H1 (cell line): ENCODE results near the gene AAGAB. TPM values are rescaled to one million over a fixed set of nuclear protein-coding genes. Genes with fewer than 3 reads are reported as not detected.

ENCODE experiments used
- CTCF ChIA-PET: fragments of 300-600 bp; sonication (Branson Sonifier 250); formaldehyde crosslinking; loops from one replicate; lab custom pipeline; 2021; ENCODE audit not compliant: partially characterized antibody; lab: Charles Lee
- POLR2A ChIA-PET: fragments of 300-600 bp; sonication (Branson Sonifier 250); formaldehyde crosslinking; loops from one replicate; lab custom pipeline; 2021; ENCODE audit warnings: inconsistent platforms; ENCODE audit not compliant: partially characterized antibody; lab: Charles Lee
- DNase-seq, 2 experiments: peaks; one replicate each; pipeline versions ENCODE4 v3.0.0 to v3.0.0-alpha.2; 2010 to 2022; ENCODE audit warnings: low spot score in 2 of 2, low read depth in 1 of 2, mixed read lengths in 1 of 2
- FAIRE-seq: peaks from 2 replicates; lab custom pipeline; 2011; peaks lifted over from hg19 to GRCh38; lab: Jason Lieb, UNC
- H2AFZ ChIP-seq: 2 replicates; pipeline ENCODE4 v1.8.1; 2012; ENCODE audit warnings: low read length, inconsistent platforms
- H2AK5ac ChIP-seq: 2 replicates; pipeline ENCODE4 v1.6.1; 2013; ENCODE audit warnings: low read depth, low read length
- H2BK120ac ChIP-seq: replicated peaks from 2 replicates; pipeline ENCODE3; 2013; ENCODE audit warnings: low read depth, low read length, inconsistent platforms
- H2BK12ac ChIP-seq: 2 replicates; pipeline ENCODE4 v1.6.1; 2013; ENCODE audit warnings: low read depth, low read length
- H2BK15ac ChIP-seq: 2 replicates; pipeline ENCODE4 v1.6.1; 2013; ENCODE audit warnings: low read length
- H2BK20ac ChIP-seq: 2 replicates; pipeline ENCODE4 v1.6.1; 2013; ENCODE audit warnings: low read length
- H2BK5ac ChIP-seq: 2 replicates; pipeline ENCODE4 v1.6.1; 2013; ENCODE audit warnings: low read depth, low read length
- H3K14ac ChIP-seq: 2 replicates; pipeline ENCODE4 v1.6.1; 2013; ENCODE audit warnings: inconsistent platforms; ENCODE audit not compliant: insufficient read length
- H3K18ac ChIP-seq: 2 replicates; pipeline ENCODE4 v1.6.1; 2013; ENCODE audit warnings: low read length; ENCODE audit errors: extremely low read depth
- H3K23ac ChIP-seq: 2 replicates; pipeline ENCODE4 v1.6.1; 2013; ENCODE audit warnings: inconsistent platforms; ENCODE audit not compliant: insufficient read length
- H3K23me2 ChIP-seq: 2 replicates; pipeline ENCODE4 v1.6.1; 2013; ENCODE audit warnings: low read depth, low read length
- H3K27ac ChIP-seq: 2 replicates; pipeline ENCODE4 v1.6.1; 2011; ENCODE audit warnings: low read depth, low read length, inconsistent platforms
- H3K27me3 ChIP-seq, 4 experiments: replicated peaks in 1 of 4; 1 replicate in 1 of 4; 2 replicates in 3 of 4; pipeline versions ENCODE4 v1.6.1 to v1.8.1; 2011 to 2013; ENCODE audit warnings: low read length in 3 of 4, mild to moderate bottlenecking in 3 of 4, inconsistent platforms in 2 of 4, mixed read lengths in 2 of 4, moderate library complexity in 1 of 4; ENCODE audit not compliant: control insufficient read depth in 3 of 4, insufficient read depth in 3 of 4; ENCODE audit errors: extremely low read depth in 1 of 4
- H3K36me3 ChIP-seq, 4 experiments: 2 replicates each; pipeline versions ENCODE4 v1.6.1 to v1.8.1; 2011 to 2013; ENCODE audit warnings: mild to moderate bottlenecking in 4 of 4, low read length in 3 of 4, moderate library complexity in 2 of 4, control low read depth in 1 of 4, inconsistent platforms in 1 of 4; ENCODE audit not compliant: insufficient read depth in 4 of 4, control insufficient read depth in 2 of 4
- H3K4ac ChIP-seq: replicated peaks from 2 replicates; pipeline ENCODE3; 2013; ENCODE audit warnings: low read length, low read depth, mixed read lengths, inconsistent platforms; ENCODE audit not compliant: insufficient read length
- H3K4me1 ChIP-seq, 4 experiments: replicated peaks in 1 of 4; 1 replicate in 1 of 4; 2 replicates in 3 of 4; pipeline versions ENCODE4 v1.6.1 to v1.8.1; 2011 to 2013; ENCODE audit warnings: low read length in 3 of 4, inconsistent platforms in 2 of 4, mixed read lengths in 1 of 4; ENCODE audit not compliant: insufficient read depth in 4 of 4, control insufficient read depth in 3 of 4
- H3K4me2 ChIP-seq, 2 experiments: 2 replicates each; pipeline versions ENCODE4 v1.6.1 to v1.8.1; 2011 to 2013; ENCODE audit warnings: low read depth in 2 of 2, low read length in 2 of 2, control low read depth in 1 of 2, inconsistent platforms in 1 of 2, mild to moderate bottlenecking in 1 of 2; ENCODE audit not compliant: insufficient read depth in 1 of 2
- H3K4me3 ChIP-seq, 4 experiments: fragments of 200-600, 300-600 bp in 1 of 4; sonication (generic), shearing (Covaris generic), sonication (Bioruptor Twin) in 1 of 4; 2 replicates each; pipeline versions ENCODE4 v1.5.1 to v1.8.1; 2011 to 2016; ENCODE audit warnings: low read length in 4 of 4, low read depth in 3 of 4, control low read depth in 2 of 4, inconsistent platforms in 2 of 4, mild to moderate bottlenecking in 2 of 4, mixed read lengths in 1 of 4, moderate library complexity in 1 of 4; ENCODE audit not compliant: insufficient read depth in 2 of 4; ENCODE audit errors: extremely low read depth in 1 of 4
- H3K56ac ChIP-seq: replicated peaks from 2 replicates; pipeline ENCODE3; 2013; ENCODE audit warnings: low read depth, mild to moderate bottlenecking, mixed read lengths, low read length, inconsistent platforms; ENCODE audit not compliant: insufficient read length
- H3K79me1 ChIP-seq: 2 replicates; pipeline ENCODE4 v1.6.1; 2013; ENCODE audit warnings: low read depth, low read length, control low read depth
- H3K79me2 ChIP-seq, 2 experiments: 2 replicates each; pipeline versions ENCODE4 v1.6.1 to v1.8.1; 2012 to 2013; ENCODE audit warnings: low read length in 2 of 2, mild to moderate bottlenecking in 2 of 2, inconsistent platforms in 1 of 2; ENCODE audit not compliant: insufficient read depth in 2 of 2, control insufficient read depth in 1 of 2
- H3K9ac ChIP-seq, 4 experiments: replicated peaks in 1 of 4; 1 replicate in 1 of 4; 2 replicates in 3 of 4; pipeline versions ENCODE4 v1.6.1 to v1.8.1; 2011 to 2013; ENCODE audit warnings: low read depth in 3 of 4, low read length in 3 of 4, control low read depth in 2 of 4, mild to moderate bottlenecking in 2 of 4, moderate library complexity in 2 of 4, inconsistent platforms in 1 of 4; ENCODE audit errors: extremely low read depth in 1 of 4
- H3K9me3 ChIP-seq, 2 experiments: 2 replicates each; pipeline versions ENCODE4 v1.6.1 to v1.8.1; 2012 to 2013; ENCODE audit warnings: mild to moderate bottlenecking in 2 of 2, moderate library complexity in 2 of 2, control low read depth in 1 of 2, inconsistent platforms in 1 of 2, low read depth in 1 of 2, low read length in 1 of 2, mixed read lengths in 1 of 2; ENCODE audit not compliant: insufficient read depth in 2 of 2
- H4K20me1 ChIP-seq, 2 experiments: replicated peaks in 1 of 2; 2 replicates each; pipeline versions ENCODE3 to v1.8.1; 2011 to 2013; ENCODE audit warnings: inconsistent platforms in 2 of 2, low read length in 2 of 2, mild to moderate bottlenecking in 1 of 2; ENCODE audit not compliant: insufficient read depth in 2 of 2, control insufficient read depth in 1 of 2
- H4K5ac ChIP-seq: 2 replicates; pipeline ENCODE4 v1.6.1; 2013; ENCODE audit warnings: low read length, low read depth, mixed read lengths, inconsistent platforms; ENCODE audit not compliant: insufficient read length
- H4K8ac ChIP-seq: 2 replicates; pipeline ENCODE4 v1.8.0; 2013; ENCODE audit warnings: mild to moderate bottlenecking, moderate library complexity, low read length, inconsistent platforms; ENCODE audit not compliant: insufficient read depth; ENCODE audit errors: extremely low read depth
- H4K91ac ChIP-seq: replicated peaks from 2 replicates; pipeline ENCODE3; 2013; ENCODE audit warnings: low read length, mixed read lengths, inconsistent platforms; ENCODE audit not compliant: insufficient read length
- CHD1 ChIP-seq: IDR thresholded peaks from 2 replicates; pipeline ENCODE4 v1.6.1; 2012; ENCODE audit warnings: low read depth, low read length, improper control_type of control experiment
- EP300 ChIP-seq, 2 experiments: IDR thresholded peaks; 1 replicate in 1 of 2; 2 replicates in 1 of 2; pipeline ENCODE4 v1.6.1; 2011 to 2012; ENCODE audit warnings: low read depth in 2 of 2, low read length in 2 of 2, mild to moderate bottlenecking in 2 of 2, borderline replicate concordance in 1 of 2, inconsistent platforms in 1 of 2, moderate library complexity in 1 of 2
- HDAC2 ChIP-seq, 2 experiments: fragments of 300-600 bp in 1 of 2; sonication (generic) in 1 of 2; IDR thresholded peaks; 2 replicates each; pipeline ENCODE4 v1.6.1; 2011 to 2012; ENCODE audit warnings: low read depth in 2 of 2, low read length in 2 of 2, mild to moderate bottlenecking in 2 of 2, moderate library complexity in 2 of 2, borderline replicate concordance in 1 of 2, inconsistent platforms in 1 of 2
- NANOG ChIP-seq: IDR thresholded peaks from 2 replicates; pipeline ENCODE4 v1.6.1; 2011; ENCODE audit warnings: low read length, low read depth, mild to moderate bottlenecking, inconsistent platforms; ENCODE audit not compliant: insufficient read depth, poor library complexity, severe bottlenecking
- PHF8 ChIP-seq: fragments of 200-600 bp; sonication (generic); conservative IDR thresholded peaks from 2 replicates; pipeline ENCODE4 v1.7.1; 2012; ENCODE audit warnings: low read depth, mild to moderate bottlenecking, inconsistent platforms, low read length, moderate library complexity
- POLR2A ChIP-seq, 2 experiments: IDR thresholded peaks; 1 replicate in 1 of 2; 2 replicates in 1 of 2; pipeline ENCODE4 v1.6.1; 2011; ENCODE audit warnings: low read depth in 2 of 2, low read length in 2 of 2, mild to moderate bottlenecking in 2 of 2; ENCODE audit errors: control extremely low read depth in 1 of 2
- SP4 ChIP-seq: IDR thresholded peaks from 2 replicates; pipeline ENCODE4 v1.6.1; 2012; ENCODE audit warnings: low read length, inconsistent platforms
- TEAD4 ChIP-seq: IDR thresholded peaks from 2 replicates; pipeline ENCODE4 v1.6.1; 2012; ENCODE audit warnings: low read depth, low read length, inconsistent platforms, mixed read lengths
- polyA plus RNA-seq, 7 experiments: library from polyadenylated mRNA; depleted of rRNA in 3 of 7; stranded (reverse) in 5 of 7; unstranded in 2 of 7; fragments of >200 nt in 5 of 7; fragments of 200-250 nt in 2 of 7; gene quantifications; 1 replicate in 5 of 7; 2 replicates in 1 of 7; 4 replicates in 1 of 7; pipeline versions ENCODE4 v1.2.1 to v1.2.3, GENCODE V29; 2011 to 2013; ENCODE audit warnings: missing spikeins in 2 of 7, mixed read lengths in 2 of 7
- total RNA-seq: library from RNA; stranded (reverse); fragmentation: NEBNext Ultra II Directional; extraction: Animal tissue kit (Norgen Biotek cat#: 25700); gene quantifications from 2 replicates; pipeline ENCODE4 v1.2.1, GENCODE V29; 2021
- TF ChIP-seq, protein P1 (sequence below): IDR thresholded peaks from 2 replicates; pipeline ENCODE4 v1.6.1; 2011; ENCODE audit warnings: low read depth, mild to moderate bottlenecking, low read length; ENCODE audit not compliant: insufficient read depth

Gene AAGAB
- total and polyA plus RNA-seq, 2 of the 8 experiments (the other 6 are each of a cell fraction or from before 2014, with no cell fraction given) = 20.1 to 45.9 TPM

DNA sequence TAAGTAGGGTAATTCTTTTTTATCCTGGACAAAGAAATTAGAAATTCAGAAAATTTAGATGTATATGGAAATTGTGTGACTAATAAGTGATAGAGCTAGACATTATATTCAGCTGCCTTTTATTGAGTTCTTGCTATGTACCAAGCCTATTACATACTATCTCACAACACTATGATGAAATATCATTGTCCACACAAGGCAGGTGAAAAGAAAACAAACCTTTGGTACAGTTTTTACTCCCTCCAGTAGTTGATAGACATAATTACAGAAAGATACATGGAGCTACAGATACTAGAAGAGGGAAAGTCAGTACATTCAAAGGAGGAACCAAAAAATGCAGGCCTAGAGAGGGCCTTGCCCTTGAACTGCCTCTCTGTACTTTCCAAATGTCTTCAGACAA, 4.9 kb upstream of the AAGAB start:
- no peak overlapping the region for H3K23ac ChIP-seq
- no peaks in the 10 kb centered on the region for H3K36me3 ChIP-seq
- H4K91ac ChIP-seq = no peak overlapping the region
- TF ChIP-seq HDAC2 (IDR thresholded peaks at IDR 0.05; ENCODE audit: borderline replicate concordance in 1 of 2, low read depth in 2 of 2, low read length in 2 of 2) (no peak), POLR2A (IDR thresholded peaks at IDR 0.05; ENCODE audit: control extremely low read depth in 1 of 2, low read depth in 2 of 2, low read length in 2 of 2) (no peak), PHF8 (no peak), CHD1 (no peak), EP300 (IDR thresholded peaks at IDR 0.05; ENCODE audit: borderline replicate concordance in 1 of 2, low read depth in 2 of 2, low read length in 2 of 2) (no peak), TEAD4 (no peak), NANOG (no peak), SP4 (no peak)
- TF ChIP-seq, protein P1, sequence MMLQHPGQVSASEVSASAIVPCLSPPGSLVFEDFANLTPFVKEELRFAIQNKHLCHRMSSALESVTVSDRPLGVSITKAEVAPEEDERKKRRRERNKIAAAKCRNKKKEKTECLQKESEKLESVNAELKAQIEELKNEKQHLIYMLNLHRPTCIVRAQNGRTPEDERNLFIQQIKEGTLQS = no peak
- no peak overlapping the region for H2BK12ac ChIP-seq
- no peaks in the 10 kb centered on the region for H4K20me1 ChIP-seq
- no peak overlapping the region for H2BK5ac ChIP-seq
- DNase-seq = no peak
- H2BK15ac ChIP-seq = no peak overlapping the region
- no peaks in the 10 kb centered on the region for H3K27me3 ChIP-seq
- H3K14ac ChIP-seq = no peak overlapping the region
- H3K9me3 ChIP-seq = no peaks in the 10 kb centered on the region
- no peak overlapping the region for H4K8ac ChIP-seq
- no peak overlapping the region for H3K18ac ChIP-seq
- H2AFZ ChIP-seq = no peak overlapping the region
- no peak overlapping the region for H3K56ac ChIP-seq
- no peak overlapping the region for H3K4me3 ChIP-seq
- no peaks in the 10 kb centered on the region for H3K79me1 ChIP-seq
- ChIA-PET POLR2A (interaction anchor here (1.0 kb wide), 1 partner anchor 22 kb away, joined by 3 read pairs; no protein-coding TSS in a partner anchor), CTCF (interaction anchor here (0.8 kb wide), 1 partner anchor 313 kb away, joined by 3 read pairs; no protein-coding TSS in a partner anchor)
- no peaks in the 10 kb centered on the region for H3K23me2 ChIP-seq
- FAIRE-seq = no peak
- no peaks in the 10 kb centered on the region for H3K4me1 ChIP-seq
- no peak overlapping the region for H3K27ac ChIP-seq
- H3K9ac ChIP-seq = no peak overlapping the region
- no peak overlapping the region for H4K5ac ChIP-seq
- no peaks in the 10 kb centered on the region for H3K79me2 ChIP-seq
- no peak overlapping the region for H2BK20ac ChIP-seq
- H2AK5ac ChIP-seq = no peak overlapping the region
- no peak overlapping the region for H2BK120ac ChIP-seq
- no peak overlapping the region for H3K4me2 ChIP-seq
- H3K4ac ChIP-seq = no peak overlapping the region
